Esophagus muscularis mucosa (tissue), 3 donors: ENCODE data around the gene WNT3.

Experiments used
- EP300 ChIP-seq: sonication (generic); formaldehyde crosslinking; IDR thresholded peaks from one replicate; pipeline ENCODE4 v1.6.1; 2017; ENCODE audit warnings: antibody characterized with exemption
- POLR2AphosphoS5 ChIP-seq, 2 donors: sonication (generic); formaldehyde crosslinking; IDR thresholded peaks; one replicate each; pipeline ENCODE4 v1.6.1; 2017; ENCODE audit warnings: antibody characterized with exemption in 2 of 2

- TF ChIP-seq POLR2AphosphoS5 (IDR thresholded peaks at IDR 0.05) (no peak), EP300 (no peak)
Measured at GRCh38 chr17:46772475-46773220, 45.8 kb downstream of the WNT3 start.
